Hematopoietic multipotent progenitor cell treated with erythropoietin and hydrocortisone succinate and interleukin-3 and kit ligand, for 15 days (in vitro differentiated cells): ENCODE data around the gene UFSP1.
"Not testable (repeated sequence)": the region's sequence is repeated elsewhere in the genome, so short reads cannot be mapped to it uniquely, and the experiment has no call there.

ENCODE experiments used
- DNase-seq: peaks from one replicate; pipeline ENCODE4 v3.0.0-alpha.2; 2015; ENCODE audit warnings: low spot score

Gene UFSP1

DNA sequence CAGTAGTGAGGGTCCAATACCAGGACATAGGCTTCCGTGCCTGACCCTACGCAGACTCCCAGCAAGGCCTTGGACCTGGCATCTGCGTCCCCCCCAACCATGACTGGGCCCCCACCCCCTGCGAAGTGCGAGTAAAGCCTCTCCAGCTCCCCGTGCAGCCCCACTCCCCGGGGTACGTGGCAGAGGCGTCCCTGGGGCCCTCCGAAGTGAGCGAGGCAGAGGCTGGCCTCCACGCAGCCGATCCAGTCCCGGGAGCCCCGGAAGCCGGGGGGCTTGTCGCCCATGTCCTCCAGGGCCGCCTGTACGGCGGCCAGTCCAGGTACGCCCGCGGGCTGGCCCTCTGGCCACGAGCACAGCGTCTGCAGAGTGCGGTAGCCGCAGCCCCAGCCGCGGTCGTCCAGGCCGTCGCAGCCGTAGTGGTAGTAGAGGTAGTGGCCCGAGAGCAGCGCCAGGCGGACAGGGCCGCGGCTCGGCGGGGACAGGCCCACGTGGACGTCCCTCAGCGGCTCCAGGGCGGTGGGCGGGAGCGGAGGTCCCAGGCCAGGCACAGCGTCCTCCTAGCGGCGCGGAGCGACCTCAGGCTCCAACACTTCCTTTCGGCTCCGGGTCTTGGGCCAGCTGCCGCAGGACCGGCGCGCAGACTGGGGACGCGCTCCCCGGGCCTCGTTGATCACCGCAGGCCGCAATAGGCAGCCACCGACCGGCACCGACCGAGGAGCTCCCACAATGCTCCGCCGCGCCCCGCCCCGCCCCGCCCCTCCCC lies at the start of gene UFSP1:
TSS of gene UFSP1 (minus strand) at position 728 of the 763 bp plus-strand sequence. CDS start at position 284, 444 bp downstream.
- DNase-seq, result no peak

DNA sequence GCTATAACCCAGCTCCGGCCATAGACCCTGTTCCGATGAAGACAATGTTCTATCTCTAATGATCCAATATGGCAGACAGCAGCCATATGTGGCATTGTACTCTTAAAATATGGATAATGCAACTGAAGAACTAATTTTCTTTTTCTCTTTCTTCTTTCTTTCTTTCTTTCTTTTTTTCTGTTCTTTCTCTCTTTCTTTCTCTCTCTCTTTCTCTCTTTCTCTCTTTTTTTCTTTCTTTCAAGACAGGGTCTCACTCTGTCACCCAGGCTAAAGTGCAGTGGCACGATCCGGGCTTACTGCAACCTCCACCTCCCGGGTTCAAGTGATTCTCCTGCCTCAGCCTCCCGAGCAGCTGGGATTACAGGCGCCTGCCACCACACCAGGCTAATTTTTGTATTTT lies 46.7 kb upstream of the UFSP1 start:
- DNase-seq, result not testable (repeated sequence)

DNA sequence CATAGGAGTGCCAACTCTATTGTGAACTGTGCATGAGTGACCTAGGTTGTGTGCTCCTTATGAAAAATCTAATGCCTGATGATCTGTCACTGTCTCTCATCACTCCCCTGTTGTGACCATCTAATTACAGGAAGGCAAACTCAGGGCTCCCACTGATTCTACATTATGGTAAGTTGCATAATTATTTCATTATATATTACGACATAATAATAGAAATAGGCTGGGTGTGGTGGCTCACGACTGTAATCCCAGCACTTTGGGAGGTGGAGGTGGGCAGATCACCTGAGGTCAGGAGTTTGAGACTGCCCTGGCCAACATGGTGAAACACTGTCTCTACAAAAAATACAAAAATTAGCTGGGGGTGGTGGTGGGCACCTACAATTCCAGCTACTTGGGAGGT lies 45.9 kb upstream of the UFSP1 start:
- not testable (repeated sequence) for DNase-seq

DNA sequence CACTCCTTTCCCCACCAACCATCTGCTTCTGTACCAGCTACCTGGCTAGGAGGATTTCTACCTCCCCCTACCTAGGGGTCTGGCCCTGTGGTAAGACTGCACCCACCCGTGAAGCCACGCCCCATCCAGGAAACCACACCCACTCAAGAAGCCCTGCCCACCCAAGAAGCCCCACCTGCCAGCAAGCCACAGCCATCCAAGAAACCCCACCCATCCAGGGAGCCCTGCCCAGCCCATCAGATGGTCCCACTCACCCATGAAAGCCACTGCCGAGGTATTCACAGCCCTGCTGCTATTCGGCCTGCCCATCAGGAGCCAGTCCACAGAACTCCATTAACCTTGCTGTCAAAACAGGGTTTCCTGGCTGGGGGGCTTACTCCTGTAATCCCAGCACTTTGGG lies 44.2 kb upstream of the UFSP1 start:
- no peak for DNase-seq

DNA sequence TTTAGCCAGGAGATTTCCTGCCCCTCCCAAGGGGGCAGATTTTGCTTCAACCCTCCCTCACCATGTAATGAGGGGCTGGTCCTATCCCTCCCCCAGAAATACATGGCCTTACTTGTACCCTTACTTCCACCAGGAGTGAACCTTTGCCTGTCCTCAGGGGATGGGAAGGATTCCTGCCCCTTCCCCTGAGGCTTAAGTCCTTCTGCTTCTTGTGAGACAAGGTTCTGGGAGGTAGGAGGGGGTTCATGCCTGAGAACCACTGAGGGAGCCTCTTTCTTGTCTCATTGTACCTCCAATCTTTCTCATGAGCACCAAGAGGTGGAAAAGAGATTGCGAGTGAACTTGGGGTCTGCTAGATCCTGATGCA lies 40.3 kb upstream of the UFSP1 start:
- DNase-seq, result no peak

DNA sequence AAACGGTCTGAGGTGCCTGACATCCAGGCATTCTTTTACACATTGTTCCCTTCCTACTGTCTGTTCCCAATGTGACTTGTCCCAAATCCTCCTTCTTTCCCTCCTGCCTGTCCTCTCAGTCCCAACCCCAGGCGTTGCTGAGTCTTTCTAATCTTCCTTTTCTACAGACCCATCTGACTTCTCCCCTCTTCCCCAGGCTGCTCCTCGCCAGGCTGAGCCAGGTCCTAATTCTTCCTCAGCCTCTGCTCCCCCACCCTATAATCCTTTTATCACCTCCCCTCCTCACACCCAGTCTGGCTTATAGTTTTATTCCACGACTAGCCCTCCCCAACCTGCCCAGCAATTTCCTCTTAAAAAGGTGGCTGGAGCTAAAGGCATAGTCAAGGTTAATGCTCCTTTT lies 34.1 kb upstream of the UFSP1 start:
- not testable (repeated sequence) for DNase-seq

DNA sequence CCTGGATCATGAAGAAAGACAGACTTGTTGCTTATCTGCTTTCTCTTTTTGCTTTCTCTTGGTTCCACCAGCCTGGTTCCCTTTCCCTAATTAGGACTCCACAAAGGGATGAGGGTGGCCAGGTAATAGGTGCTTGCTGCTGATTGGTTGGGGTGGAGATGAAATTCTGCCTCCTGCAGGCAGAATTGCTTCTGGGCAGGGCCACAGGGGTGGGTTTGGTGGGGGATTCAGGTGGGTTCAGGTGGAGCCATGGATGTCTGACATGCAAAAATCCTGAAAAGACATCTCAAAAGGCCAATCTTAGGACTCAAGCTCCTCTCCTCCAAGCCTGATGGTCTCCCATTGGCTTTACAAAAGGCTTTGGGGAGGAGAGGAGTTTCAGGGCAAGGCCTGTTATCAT lies 31.5 kb upstream of the UFSP1 start:
- DNase-seq, result no peak

DNA sequence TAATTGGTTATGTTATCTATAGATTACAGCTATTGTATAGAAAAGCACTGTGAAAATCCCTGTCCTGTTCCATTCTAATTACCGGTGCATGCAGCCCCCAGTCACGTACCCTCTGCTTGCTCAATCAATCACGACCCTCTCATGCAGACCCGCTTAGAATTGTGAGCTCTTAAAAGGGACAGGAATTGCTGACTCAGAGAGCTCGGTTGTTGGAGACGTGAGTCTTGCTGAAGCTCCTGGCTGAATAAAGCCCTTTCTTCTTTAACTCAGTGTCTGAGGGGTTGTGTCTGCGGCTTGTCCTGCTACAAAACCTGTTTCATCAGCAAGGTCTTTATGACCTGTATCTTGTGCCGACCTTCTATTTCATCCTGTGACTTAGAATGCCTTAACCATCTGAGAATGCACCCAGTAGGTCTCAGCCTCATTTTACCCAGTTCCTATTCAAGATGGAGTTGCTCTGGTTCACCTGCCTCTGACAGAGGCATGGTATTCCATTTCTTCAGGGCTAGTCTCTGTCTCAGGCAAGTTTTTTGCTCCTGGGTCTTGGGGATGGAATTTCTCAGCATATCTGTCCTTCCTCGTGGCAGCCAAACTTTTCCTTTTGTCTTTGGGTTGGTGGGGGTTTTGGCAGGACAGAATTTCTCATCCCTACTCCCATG lies 30.4 kb upstream of the UFSP1 start:
- DNase-seq, result not testable (repeated sequence)

DNA sequence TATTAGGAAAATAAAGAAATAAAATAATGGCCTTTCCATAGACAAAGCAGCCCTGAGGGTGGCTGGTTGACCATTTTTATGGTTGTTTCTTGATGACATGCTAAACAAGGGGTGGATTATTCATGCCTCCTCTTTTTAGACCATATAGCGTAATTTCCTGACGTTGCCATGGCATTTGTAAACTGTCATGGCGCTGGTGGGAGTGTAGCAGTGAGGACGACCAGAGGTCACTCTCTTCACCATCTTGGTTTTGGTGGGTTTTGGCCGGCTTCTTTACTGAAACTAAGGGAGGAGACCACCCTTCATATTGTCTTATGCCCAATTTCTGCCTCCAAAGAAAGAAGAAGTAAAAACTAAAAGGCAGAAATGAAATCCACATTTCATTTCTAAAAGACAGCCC lies 29.8 kb upstream of the UFSP1 start:
- not testable (repeated sequence) for DNase-seq

DNA sequence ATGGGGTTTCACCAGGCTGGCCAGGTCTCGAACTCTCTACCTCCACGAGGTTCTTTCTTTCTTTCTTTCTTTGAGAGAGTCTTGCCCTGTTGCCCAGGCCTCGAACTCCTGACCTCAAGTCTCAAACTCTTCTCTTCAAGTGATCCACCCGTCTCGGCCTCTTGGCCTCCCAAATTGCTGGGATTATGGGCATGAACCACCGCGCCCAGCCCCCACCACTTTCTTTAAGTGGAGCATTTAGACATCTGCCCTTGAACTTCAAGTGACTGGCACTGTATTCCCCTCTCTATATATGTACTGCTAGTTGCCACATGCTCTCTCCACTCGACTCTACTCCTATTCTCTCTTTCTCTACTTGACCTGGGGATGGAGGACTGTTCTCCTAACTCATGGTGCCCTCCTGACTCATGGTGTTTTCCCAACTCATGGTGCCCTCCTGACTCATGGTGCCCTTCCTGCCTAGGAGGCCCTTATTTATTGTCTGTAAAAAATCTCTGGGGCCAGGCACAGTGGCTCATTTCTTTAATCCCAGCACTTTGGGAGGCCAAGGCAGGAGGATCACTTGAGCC lies 25.4 kb upstream of the UFSP1 start:
- DNase-seq, result peak; percentile 19

DNA sequence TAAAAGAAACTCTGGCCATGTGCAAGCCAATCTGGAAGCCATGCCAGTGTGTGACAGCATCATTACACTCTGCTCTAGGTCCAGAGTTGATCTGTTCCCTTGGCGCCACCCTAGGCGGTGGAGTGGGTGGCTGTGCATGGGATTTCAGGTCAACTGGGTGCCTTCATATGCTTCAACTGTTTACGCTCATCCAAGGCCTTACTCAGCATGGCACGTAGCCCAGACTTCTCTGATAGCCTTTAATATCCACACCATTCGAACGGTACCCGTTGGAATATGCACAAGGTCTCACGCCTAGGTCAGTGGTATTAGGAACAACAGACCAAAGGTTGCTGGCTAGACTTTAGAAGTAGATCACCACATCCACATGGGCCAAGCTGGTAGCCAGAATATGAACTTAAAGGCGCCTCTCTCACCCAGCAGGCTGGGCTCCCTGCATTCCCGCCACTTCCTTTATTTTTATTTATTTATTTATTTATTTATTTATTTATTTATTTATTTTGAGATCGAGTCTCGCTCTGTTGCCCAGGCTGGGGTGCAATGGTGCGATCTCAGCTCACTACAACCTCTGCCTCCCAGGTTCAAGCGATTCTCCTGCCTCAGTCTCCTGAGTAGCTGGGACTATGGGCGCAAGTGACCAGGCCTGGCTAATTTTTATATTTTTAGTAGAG lies 24.8 kb upstream of the UFSP1 start:
- no peak for DNase-seq

DNA sequence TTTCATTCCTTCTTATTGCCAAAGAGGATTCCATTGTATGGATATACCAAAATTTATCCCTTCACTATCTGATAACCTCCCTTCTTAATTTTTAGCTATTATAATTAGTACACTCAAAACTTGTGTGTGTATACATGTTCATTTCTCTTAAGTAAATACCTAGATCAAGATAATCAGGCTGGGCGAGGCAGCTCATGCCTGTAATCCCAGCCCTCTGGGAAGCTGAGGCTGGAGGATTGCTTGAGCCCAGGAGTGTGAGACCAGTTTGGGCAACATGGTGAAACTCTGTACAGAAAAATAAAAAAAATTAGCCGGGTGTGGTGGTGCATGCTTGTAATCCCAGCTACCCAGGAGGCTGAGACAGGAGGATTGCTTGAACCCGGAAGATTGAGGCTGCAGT lies 22.0 kb upstream of the UFSP1 start:
- no peak for DNase-seq

DNA sequence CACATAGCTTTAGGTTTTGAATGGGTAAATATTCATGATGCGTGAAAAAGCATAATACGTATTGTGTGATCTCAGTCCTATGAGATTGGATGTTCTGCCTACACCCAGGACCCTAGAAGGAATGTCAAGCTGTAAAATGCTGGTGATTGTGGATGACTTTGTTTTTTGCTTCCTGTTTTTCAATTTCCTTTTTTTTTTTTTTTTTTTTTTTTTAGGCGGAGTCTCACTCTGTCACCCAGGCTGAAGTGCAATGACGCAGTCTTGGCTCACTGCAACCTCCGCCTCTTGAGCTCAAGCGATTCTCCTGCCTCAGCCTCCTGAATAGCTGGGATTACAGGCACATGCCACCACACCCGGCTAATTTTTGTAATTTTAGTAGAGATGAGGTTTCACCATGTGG lies 20.9 kb upstream of the UFSP1 start:
- DNase-seq, result not testable (repeated sequence)

DNA sequence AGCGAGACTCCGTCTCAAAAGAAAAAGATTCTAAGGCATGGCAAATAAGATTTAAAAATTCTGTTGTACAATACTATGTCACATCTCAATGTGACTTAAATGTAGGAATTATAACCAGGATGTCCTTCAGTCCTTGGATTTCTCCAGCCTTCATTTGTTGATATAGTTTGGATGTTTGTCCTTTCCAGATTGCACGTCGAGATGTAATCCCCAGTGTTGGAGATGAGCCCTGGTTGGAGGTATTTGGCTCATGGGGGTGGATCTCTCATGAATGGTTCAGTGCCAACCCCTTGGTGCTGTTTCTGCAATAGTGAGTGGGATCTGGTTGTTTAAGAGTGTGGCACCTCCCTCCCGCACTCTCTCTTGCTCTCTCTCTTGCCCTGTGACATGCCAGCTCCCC lies 19.0 kb upstream of the UFSP1 start:
- no peak for DNase-seq

DNA sequence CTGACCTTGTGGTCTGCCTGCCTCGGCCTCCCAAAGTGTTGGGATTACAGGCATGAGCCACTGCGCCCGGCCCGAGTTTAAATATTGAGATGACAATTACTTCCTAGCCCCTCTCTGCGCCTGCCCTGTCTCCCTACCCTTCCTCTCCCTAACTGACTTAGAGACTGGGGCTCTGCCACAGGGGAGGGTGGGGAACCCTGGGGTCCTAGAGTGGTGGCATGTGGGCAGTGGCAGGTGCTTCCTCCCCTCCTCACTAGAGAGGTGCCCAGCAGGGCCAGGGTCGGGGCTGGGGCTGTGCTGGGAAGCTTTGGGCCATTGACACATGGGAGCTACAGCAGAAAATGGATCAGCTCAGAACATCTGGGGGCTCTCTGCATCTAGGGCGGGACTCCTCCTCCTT lies 13.1 kb upstream of the UFSP1 start:
- DNase-seq, result no peak

DNA sequence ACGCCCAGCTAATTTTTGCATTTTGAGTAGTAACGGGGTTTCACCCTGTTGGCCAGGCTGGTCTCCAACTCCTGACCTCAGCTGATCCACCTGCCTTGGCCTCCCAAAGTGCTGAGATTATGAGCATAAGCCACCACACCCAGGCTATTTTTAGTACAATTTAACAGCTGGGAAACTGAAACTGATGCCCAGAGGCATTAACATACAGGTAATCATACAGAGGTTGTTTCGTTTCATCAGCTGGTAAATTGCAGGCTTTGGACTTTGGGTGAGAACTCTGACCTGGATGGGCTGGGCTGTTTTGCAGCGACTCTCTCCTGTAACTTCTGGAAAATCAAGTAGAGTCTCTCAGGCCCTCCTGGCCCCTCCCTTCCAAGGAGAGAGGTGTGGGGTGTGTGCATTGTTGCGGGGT lies 12.4 kb upstream of the UFSP1 start:
- DNase-seq, result no peak

DNA sequence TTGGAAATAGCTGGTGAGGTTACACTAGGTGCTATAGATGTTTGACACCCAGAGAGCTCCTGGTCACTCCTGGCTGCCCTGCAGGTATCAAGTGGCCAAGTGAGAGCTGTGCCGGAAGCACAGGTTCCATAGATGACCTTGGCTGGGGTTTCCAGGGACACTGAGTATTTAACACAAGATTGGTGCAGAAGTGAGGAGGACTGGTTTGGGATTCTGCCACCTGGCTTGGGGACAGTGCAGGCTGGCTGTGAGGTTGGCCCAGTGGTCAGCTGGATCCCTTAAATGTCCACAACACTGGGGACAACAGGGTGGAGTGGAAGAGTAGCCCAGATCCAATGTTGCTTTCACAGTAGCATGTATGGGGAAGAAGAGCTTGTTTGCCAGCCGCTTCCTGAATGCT lies 11.5 kb upstream of the UFSP1 start:
- no peak for DNase-seq

DNA sequence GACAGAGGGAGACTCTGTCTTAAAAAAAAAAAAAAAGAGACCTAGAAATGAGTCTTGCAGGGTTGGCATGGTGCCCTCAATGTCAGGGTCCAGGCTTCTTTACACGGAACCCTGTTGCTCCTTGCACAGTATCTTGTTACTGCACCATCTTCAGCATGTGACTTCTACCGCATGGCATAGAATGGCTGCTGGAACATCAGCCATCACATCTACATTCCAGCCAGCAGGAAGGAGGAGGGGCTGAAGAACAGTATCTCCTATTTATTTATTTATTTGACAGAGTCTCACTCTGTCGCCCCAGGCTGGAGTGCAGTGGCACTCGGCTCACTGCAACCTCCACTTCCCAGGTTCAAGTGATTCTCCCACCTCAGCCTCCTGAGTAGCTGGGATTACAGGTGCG lies 9.9 kb upstream of the UFSP1 start:
- DNase-seq, result no peak

DNA sequence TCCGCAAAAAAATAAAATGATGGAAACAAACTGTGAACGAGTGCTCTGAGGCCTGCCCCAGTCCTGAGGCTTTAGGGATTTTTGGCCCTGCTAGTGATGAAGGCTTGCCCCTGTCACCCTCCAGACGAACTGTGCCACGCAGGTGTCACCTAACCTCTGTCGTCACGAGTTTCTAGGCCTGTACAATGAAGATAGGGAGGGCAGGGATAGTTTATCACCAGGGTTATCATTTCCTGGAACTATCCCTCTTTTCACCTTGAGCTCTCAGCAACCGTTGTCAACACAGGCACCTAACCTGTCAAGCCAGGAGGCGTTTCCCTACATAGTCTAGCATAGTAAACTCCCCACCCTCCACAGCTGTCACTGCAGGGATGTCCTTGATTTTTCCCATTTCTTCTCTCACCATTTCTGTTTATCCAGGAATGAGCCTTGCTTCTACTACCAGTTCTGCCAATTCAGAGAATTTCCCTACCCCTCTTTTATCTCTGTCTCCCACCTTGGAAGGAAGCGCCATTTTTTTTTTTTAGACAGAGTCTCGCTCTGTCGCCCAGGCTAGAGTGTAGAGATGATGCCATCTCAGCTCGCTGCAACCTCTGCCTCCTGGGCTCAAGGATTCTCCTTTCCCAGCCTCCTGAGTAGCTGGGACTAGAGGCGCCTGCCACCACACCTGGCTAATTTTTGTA lies 8.4 kb upstream of the UFSP1 start:
- peak; percentile 68 for DNase-seq

DNA sequence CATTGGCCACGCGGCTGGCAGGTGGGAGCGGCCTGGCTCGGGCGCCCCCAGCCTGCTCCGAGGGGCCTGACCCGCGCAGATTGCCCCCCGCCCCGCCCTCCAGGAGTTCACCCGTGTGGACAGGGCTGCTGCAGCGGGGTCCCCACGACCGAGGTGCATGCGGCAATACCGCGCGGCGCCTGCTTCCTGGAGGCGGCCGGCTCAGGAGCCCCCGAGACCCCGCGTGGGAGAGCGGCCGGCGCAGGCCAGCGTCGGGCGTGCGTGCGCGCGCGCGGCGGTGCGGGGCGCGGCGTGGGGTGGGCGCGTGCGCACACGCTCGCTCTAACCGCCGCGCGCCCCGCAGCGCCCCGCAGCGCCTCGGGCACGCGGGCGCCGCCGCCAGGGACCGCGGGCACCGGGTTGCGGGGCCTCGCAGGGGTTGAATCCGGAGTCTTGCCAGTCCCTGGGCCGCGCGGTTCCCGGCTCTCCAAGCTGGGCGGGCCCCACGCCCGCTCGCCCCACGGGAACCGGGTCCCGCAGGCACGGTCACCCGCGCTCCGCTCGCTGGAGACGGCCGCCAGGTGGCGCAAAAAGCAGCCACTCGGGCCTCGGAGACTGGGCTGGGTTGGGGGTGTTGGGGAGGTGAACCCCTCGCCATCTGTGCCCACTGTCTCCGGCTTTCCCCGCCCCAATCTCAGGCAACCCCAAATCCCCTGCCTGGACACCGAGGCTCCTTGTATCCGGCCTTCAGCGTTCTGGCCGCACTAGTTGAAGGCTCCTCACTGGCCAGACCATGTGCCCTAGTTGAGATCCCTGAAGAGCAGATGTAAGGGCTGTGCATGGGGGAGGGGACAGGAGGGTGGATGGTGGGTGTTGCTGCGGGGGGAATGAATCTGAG lies 7.5 kb upstream of the UFSP1 start:
- DNase-seq, result peak; percentile 69
